ENCODE data around the gene NEK10. TPM values are rescaled to one million over a fixed set of nuclear protein-coding genes. Genes with fewer than 3 reads are reported as not detected.
"Not testable (repeated sequence)": the region's sequence is repeated elsewhere in the genome, so short reads cannot be mapped to it uniquely, and the experiment has no call there.

Gene NEK10, protein sequence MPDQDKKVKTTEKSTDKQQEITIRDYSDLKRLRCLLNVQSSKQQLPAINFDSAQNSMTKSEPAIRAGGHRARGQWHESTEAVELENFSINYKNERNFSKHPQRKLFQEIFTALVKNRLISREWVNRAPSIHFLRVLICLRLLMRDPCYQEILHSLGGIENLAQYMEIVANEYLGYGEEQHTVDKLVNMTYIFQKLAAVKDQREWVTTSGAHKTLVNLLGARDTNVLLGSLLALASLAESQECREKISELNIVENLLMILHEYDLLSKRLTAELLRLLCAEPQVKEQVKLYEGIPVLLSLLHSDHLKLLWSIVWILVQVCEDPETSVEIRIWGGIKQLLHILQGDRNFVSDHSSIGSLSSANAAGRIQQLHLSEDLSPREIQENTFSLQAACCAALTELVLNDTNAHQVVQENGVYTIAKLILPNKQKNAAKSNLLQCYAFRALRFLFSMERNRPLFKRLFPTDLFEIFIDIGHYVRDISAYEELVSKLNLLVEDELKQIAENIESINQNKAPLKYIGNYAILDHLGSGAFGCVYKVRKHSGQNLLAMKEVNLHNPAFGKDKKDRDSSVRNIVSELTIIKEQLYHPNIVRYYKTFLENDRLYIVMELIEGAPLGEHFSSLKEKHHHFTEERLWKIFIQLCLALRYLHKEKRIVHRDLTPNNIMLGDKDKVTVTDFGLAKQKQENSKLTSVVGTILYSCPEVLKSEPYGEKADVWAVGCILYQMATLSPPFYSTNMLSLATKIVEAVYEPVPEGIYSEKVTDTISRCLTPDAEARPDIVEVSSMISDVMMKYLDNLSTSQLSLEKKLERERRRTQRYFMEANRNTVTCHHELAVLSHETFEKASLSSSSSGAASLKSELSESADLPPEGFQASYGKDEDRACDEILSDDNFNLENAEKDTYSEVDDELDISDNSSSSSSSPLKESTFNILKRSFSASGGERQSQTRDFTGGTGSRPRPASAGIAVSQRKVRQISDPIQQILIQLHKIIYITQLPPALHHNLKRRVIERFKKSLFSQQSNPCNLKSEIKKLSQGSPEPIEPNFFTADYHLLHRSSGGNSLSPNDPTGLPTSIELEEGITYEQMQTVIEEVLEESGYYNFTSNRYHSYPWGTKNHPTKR
- 0.55 TPM for polyA plus RNA-seq (2013, experiment 1 of 2)
- 0.35 TPM for polyA plus RNA-seq (2013, experiment 2 of 2)

DNA sequence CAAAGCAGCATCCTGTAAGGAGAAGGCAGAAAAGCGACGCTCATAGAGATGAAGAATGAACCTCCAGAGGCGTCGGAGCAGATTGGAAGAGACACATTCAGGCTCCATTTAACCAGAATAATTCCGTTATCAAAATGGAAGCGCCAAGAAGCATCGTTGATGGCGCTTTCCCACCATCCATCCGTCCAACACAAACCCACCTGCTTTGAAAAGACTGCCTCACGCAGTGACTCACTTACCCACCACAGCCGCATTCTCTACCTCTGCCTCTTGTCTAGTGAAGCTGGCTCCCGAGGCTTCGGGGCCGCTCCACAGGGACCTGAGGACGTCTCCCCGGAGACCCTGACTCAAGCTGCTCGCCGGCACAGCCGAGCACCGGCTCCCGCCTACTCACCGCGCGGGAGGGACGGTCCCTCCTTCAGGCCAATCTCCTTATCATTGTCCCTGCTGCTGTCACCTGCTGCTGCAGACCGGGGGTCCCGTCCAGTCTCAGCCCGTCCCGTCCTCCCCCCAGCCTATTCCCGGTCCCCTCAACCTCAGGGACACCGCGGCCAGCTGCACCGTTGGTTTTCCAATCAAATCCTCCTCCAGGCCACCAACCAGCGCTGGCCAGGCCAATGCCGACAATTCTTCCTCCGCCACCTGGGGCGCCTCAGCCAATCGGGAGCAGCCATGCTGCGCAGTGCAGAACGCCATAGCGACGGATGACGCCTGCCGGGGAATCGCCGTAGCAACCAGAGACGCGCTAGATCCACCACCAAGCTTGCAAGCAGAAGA, at the start of gene NEK10:
NEK10 (minus strand) TSS at position 553 of the 777 bp plus-strand sequence. CDS start 16,501 bp downstream, outside the sequence.
- H3K36me3 ChIP-seq (ENCODE audit: control insufficient read depth, insufficient read depth, low read length), result no peaks in the 10 kb centered on the region
- 15% methylated on average over 45 to 48 of the region's 48 CpGs for WGBS, 2 experiments (ENCODE audit: insufficient coverage in 2 of 2)
- H3K9me3 ChIP-seq (ENCODE audit: control insufficient read depth, low read length), result no peaks in the 10 kb centered on the region
- no peak within 1 kb of the TSS for H3K27ac ChIP-seq (ENCODE audit: low read depth, low read length, severe bottlenecking)
- peak within 1 kb of the TSS; percentile 48 for H3K4me3 ChIP-seq (ENCODE audit: extremely low read depth, insufficient read depth, low read length, poor library complexity, severe bottlenecking)
- H3K4me1 ChIP-seq (ENCODE audit: control insufficient read depth, insufficient read depth, low read length, poor library complexity, severe bottlenecking), result peaks cover 4% of the 10 kb centered on the region

DNA sequence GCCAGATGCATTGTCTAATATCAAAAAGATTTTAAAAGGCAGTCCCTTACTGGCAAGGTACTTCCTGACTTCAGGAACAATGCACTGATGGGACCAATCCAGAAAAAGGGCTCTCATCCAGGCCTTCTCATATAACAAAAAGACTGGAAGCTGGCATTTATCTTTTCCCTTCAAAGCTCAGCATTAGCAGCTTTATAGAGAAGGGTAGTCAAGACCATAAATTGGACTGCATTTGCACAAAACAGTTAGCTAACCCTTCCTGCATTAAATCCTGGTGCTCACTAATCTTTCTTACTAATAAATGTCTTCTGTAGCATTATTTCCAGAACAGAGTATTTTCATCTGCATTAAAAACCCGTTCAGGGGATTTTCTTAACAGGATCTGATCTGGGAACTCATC, 46.0 kb upstream of the NEK10 start:
- H3K36me3 ChIP-seq (ENCODE audit: control insufficient read depth, insufficient read depth, low read length), result peaks cover 58% of the 10 kb centered on the region
- H3K4me1 ChIP-seq (ENCODE audit: control insufficient read depth, insufficient read depth, low read length, poor library complexity, severe bottlenecking), result no peaks in the 10 kb centered on the region
- 100% methylated on average over 1 of the region's 1 CpG for WGBS, 2 experiments (ENCODE audit: insufficient coverage in 2 of 2)
- no peak overlapping the region for H3K27ac ChIP-seq (ENCODE audit: low read depth, low read length, severe bottlenecking)
- H3K4me3 ChIP-seq (ENCODE audit: extremely low read depth, insufficient read depth, low read length, poor library complexity, severe bottlenecking), result no peak overlapping the region
- no peaks in the 10 kb centered on the region for H3K9me3 ChIP-seq (ENCODE audit: control insufficient read depth, low read length)

DNA sequence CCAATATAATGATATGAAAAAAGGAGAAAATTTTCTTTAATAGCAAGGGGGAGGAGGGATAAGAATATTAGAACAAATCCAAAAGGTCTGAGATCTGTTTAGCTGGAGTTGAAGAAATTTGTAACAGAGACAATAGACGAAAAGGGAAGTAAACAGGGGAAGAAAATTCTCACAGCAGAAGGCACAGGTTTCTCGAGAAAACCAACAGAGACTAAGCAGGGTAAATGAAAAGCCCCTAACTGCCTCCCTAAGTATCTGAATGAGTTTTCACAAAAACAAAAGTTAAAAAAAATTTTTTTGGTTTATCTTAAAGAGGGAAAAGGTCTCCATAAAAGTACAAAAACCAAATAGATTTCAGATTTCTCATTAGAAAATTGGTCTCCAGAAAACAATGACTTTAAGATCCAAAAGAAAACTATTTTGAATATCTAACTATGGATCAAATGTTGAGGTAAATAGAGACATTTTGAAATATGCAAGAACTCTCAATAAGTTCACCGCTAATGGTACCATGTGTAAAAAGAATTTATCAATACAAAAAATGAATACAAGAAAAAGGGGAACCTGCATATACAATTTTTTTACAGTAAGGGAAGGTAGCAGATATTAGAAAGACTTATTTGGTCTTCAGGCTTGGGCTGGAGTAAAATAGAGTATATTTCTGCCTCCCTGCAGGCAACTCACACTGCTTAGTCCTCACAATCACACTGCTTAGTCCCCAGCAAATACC, 23.9 kb upstream of the NEK10 start:
- Histone ChIP-seq H3K27ac (ENCODE audit: low read depth, low read length, severe bottlenecking) (no peak overlapping the region), H3K4me1 (ENCODE audit: control insufficient read depth, insufficient read depth, low read length, poor library complexity, severe bottlenecking) (no peaks in the 10 kb centered on the region), H3K36me3 (ENCODE audit: control insufficient read depth, insufficient read depth, low read length) (peaks cover 56% of the 10 kb centered on the region), H3K9me3 (ENCODE audit: control insufficient read depth, low read length) (no peaks in the 10 kb centered on the region), H3K4me3 (ENCODE audit: extremely low read depth, insufficient read depth, low read length, poor library complexity, severe bottlenecking) (no peak overlapping the region)
- WGBS, 2 experiments (ENCODE audit: insufficient coverage in 2 of 2), result 100% methylated on average over 1 of the region's 3 CpGs; no CpG with 5 or more reads in 1 of the 2 experiments

- 93 to 98% methylated on average over 5 to 10 of the region's 10 CpGs for WGBS, 2 experiments (ENCODE audit: insufficient coverage in 2 of 2)
- not testable (repeated sequence) for H3K27ac ChIP-seq (ENCODE audit: low read depth, low read length, severe bottlenecking); H3K9me3 ChIP-seq (ENCODE audit: control insufficient read depth, low read length); H3K4me1 ChIP-seq (ENCODE audit: control insufficient read depth, insufficient read depth, low read length, poor library complexity, severe bottlenecking); H3K4me3 ChIP-seq (ENCODE audit: extremely low read depth, insufficient read depth, low read length, poor library complexity, severe bottlenecking)
- H3K36me3 ChIP-seq (ENCODE audit: control insufficient read depth, insufficient read depth, low read length), result peaks cover 54% of the 10 kb centered on the region
Measured at GRCh38 chr3:27392414-27392813, 23.2 kb upstream of the NEK10 start.

GRCh38 chr3:27391796-27392195, 22.6 kb upstream of the NEK10 start:
- no CpG with 5 or more reads among the region's 1 CpG for WGBS, 2 experiments (ENCODE audit: insufficient coverage in 2 of 2)
- Histone ChIP-seq H3K27ac (ENCODE audit: low read depth, low read length, severe bottlenecking) (no peak overlapping the region), H3K4me1 (ENCODE audit: control insufficient read depth, insufficient read depth, low read length, poor library complexity, severe bottlenecking) (no peaks in the 10 kb centered on the region), H3K9me3 (ENCODE audit: control insufficient read depth, low read length) (no peaks in the 10 kb centered on the region), H3K36me3 (ENCODE audit: control insufficient read depth, insufficient read depth, low read length) (peaks cover 53% of the 10 kb centered on the region), H3K4me3 (ENCODE audit: extremely low read depth, insufficient read depth, low read length, poor library complexity, severe bottlenecking) (no peak overlapping the region)

- H3K4me1 ChIP-seq (ENCODE audit: control insufficient read depth, insufficient read depth, low read length, poor library complexity, severe bottlenecking), result no peaks in the 10 kb centered on the region
- peaks cover 44% of the 10 kb centered on the region for H3K36me3 ChIP-seq (ENCODE audit: control insufficient read depth, insufficient read depth, low read length)
- H3K9me3 ChIP-seq (ENCODE audit: control insufficient read depth, low read length), result no peaks in the 10 kb centered on the region
- WGBS, 2 experiments (ENCODE audit: insufficient coverage in 2 of 2), result no CpG with 5 or more reads among the region's 1 CpG
- no peak overlapping the region for H3K4me3 ChIP-seq (ENCODE audit: extremely low read depth, insufficient read depth, low read length, poor library complexity, severe bottlenecking)
- H3K27ac ChIP-seq (ENCODE audit: low read depth, low read length, severe bottlenecking), result no peak overlapping the region
Measured at GRCh38 chr3:27387625-27388024, 18.4 kb upstream of the NEK10 start.

GRCh38 chr3:27385504-27385903, 16.3 kb upstream of the NEK10 start:
- Histone ChIP-seq H3K9me3 (ENCODE audit: control insufficient read depth, low read length) (no peaks in the 10 kb centered on the region), H3K36me3 (ENCODE audit: control insufficient read depth, insufficient read depth, low read length) (peaks cover 40% of the 10 kb centered on the region), H3K4me1 (ENCODE audit: control insufficient read depth, insufficient read depth, low read length, poor library complexity, severe bottlenecking) (no peaks in the 10 kb centered on the region), H3K4me3 (ENCODE audit: extremely low read depth, insufficient read depth, low read length, poor library complexity, severe bottlenecking) (no peak overlapping the region), H3K27ac (ENCODE audit: low read depth, low read length, severe bottlenecking) (no peak overlapping the region)

DNA sequence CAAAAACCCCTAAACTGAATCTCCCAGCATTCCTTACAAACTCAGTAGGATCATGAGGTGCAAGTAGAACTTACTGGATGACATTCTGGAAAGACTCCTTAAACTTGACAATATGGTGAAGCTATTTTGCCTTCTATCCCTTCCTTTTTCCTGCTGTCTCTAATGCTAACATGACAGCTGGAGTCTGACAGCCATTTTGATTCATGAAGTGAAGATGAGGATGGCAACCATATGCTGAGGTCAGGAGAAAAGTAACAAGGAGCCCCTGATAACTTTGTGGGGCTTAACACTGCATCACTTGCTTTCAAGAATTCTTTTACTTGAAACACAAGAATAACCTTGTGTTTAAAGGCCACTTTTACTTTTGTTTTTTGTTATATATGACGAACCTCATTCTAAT, 15.0 kb upstream of the NEK10 start:
- WGBS, 2 experiments (ENCODE audit: insufficient coverage in 2 of 2), result no CpG with 5 or more reads among the region's 1 CpG
- peaks cover 40% of the 10 kb centered on the region for H3K36me3 ChIP-seq (ENCODE audit: control insufficient read depth, insufficient read depth, low read length)
- no peak overlapping the region for H3K27ac ChIP-seq (ENCODE audit: low read depth, low read length, severe bottlenecking)
- no peaks in the 10 kb centered on the region for H3K4me1 ChIP-seq (ENCODE audit: control insufficient read depth, insufficient read depth, low read length, poor library complexity, severe bottlenecking)
- H3K4me3 ChIP-seq (ENCODE audit: extremely low read depth, insufficient read depth, low read length, poor library complexity, severe bottlenecking), result no peak overlapping the region
- no peaks in the 10 kb centered on the region for H3K9me3 ChIP-seq (ENCODE audit: control insufficient read depth, low read length)

GRCh38 chr3:27380433-27381357, 11.5 kb upstream of the NEK10 start:
- no CpG with 5 or more reads among the region's 3 CpGs for WGBS, 2 experiments (ENCODE audit: insufficient coverage in 2 of 2)
- Histone ChIP-seq H3K27ac (ENCODE audit: low read depth, low read length, severe bottlenecking) (no peak overlapping the region), H3K36me3 (ENCODE audit: control insufficient read depth, insufficient read depth, low read length) (peaks cover 50% of the 10 kb centered on the region)

More at GRCh38 chr3:27380433-27381357, 11.5 kb upstream of the NEK10 start:
- no peaks in the 10 kb centered on the region for H3K4me1 ChIP-seq (ENCODE audit: control insufficient read depth, insufficient read depth, low read length, poor library complexity, severe bottlenecking)
- H3K4me3 ChIP-seq (ENCODE audit: extremely low read depth, insufficient read depth, low read length, poor library complexity, severe bottlenecking), result no peak overlapping the region
- H3K9me3 ChIP-seq (ENCODE audit: control insufficient read depth, low read length), result no peaks in the 10 kb centered on the region
